K562 (cell line): ENCODE results near the gene C19orf12. TPM values are rescaled to one million over a fixed set of nuclear protein-coding genes. Genes with fewer than 3 reads are reported as not detected.

ENCODE experiments used
- ATAC-seq: fragments of 200-7000 bp; cut with Tn5 transposase; 3 replicates; pipeline ENCODE4 v1.9.1; 2020; ENCODE audit warnings: moderate library complexity
- BruUV-seq: library from RNA; stranded (reverse); fragments of 400-500 nt; replicated peaks from 2 replicates; lab custom pipeline; 2021; lab: Mats Ljungman, UMichigan
- CTCF ChIA-PET: fragments of 300-600 bp; formaldehyde crosslinking; extraction: SDS; loops from one replicate; lab custom pipeline; 2021; ENCODE audit warnings: low intra/inter-chr PET ratio; lab: Yijun Ruan, JAX
- POLR2A ChIA-PET: fragments of 300-600, 350-650 bp; sonication (Branson Sonifier 250); formaldehyde crosslinking; extraction: SDS; loops from one replicate; lab custom pipeline; 2021; ENCODE audit warnings: antibody characterized with exemption, inconsistent platforms; lab: Yijun Ruan, JAX
- DNase-seq, 4 experiments: peaks; one replicate each; pipeline versions ENCODE4 v3.0.0 to v3.0.0-alpha.2; 2011 to 2018; ENCODE audit warnings: low spot score in 3 of 4, mixed read lengths in 3 of 4; ENCODE audit errors: extremely low read depth in 1 of 4
- FAIRE-seq: peaks from 2 replicates; lab custom pipeline; 2011; peaks lifted over from hg19 to GRCh38; lab: Jason Lieb, UNC
- H2AFZ ChIP-seq: 2 replicates; pipeline ENCODE4 v1.6.0; 2011; ENCODE audit warnings: low read depth, low read length, control low read depth, inconsistent platforms
- H3K27ac ChIP-seq: fragments of 200-600 bp; 3 replicates; pipeline ENCODE4 v1.8.0; 2011; ENCODE audit warnings: low read depth, mild to moderate bottlenecking, control low read depth, inconsistent platforms, low read length, moderate library complexity, mixed read lengths; ENCODE audit errors: extremely low read depth
- H3K27me3 ChIP-seq, 2 experiments: fragments of 300-600 bp in 1 of 2; 2 replicates in 1 of 2; 3 replicates in 1 of 2; pipeline versions ENCODE4 v1.6.0 to v1.8.0; 2011; ENCODE audit warnings: inconsistent platforms in 2 of 2, low read length in 2 of 2, mild to moderate bottlenecking in 1 of 2, mixed read lengths in 1 of 2, moderate library complexity in 1 of 2; ENCODE audit not compliant: control insufficient read depth in 2 of 2, insufficient read depth in 2 of 2
- H3K36me3 ChIP-seq: fragments of 300-600 bp; 3 replicates; pipeline ENCODE4 v1.8.0; 2011; ENCODE audit warnings: mild to moderate bottlenecking, low read length, inconsistent platforms; ENCODE audit not compliant: control insufficient read depth, insufficient read depth
- H3K4me1 ChIP-seq, 2 experiments: fragments of 200-600 bp in 1 of 2; replicated peaks in 1 of 2; 2 replicates in 1 of 2; 3 replicates in 1 of 2; pipeline versions ENCODE4 v1.5.1 to v1.8.0; 2011; ENCODE audit warnings: inconsistent platforms in 2 of 2, low read length in 2 of 2, mild to moderate bottlenecking in 1 of 2, mixed read lengths in 1 of 2, moderate library complexity in 1 of 2; ENCODE audit not compliant: control insufficient read depth in 2 of 2, insufficient read depth in 2 of 2
- H3K4me2 ChIP-seq: 2 replicates; pipeline ENCODE4 v1.6.1; 2011; ENCODE audit warnings: low read length, control low read depth, inconsistent platforms, mixed read lengths; ENCODE audit not compliant: insufficient read depth
- H3K4me3 ChIP-seq: fragments of 200-600 bp; sonication (generic), shearing (Covaris generic); 2 replicates; pipeline ENCODE4 v1.5.1; 2016; ENCODE audit warnings: control low read depth, inconsistent platforms
- H3K79me2 ChIP-seq: fragments of 200-600 bp; 3 replicates; pipeline ENCODE4 v1.8.0; 2011; ENCODE audit warnings: low read length, inconsistent platforms; ENCODE audit not compliant: control insufficient read depth, insufficient read depth
- H3K9ac ChIP-seq, 2 experiments: 2 replicates each; pipeline versions ENCODE4 v1.6.0 to v1.6.1; 2011; ENCODE audit warnings: low read depth in 2 of 2, low read length in 2 of 2, control low read depth in 1 of 2, inconsistent platforms in 1 of 2, mild to moderate bottlenecking in 1 of 2, mixed read lengths in 1 of 2; ENCODE audit not compliant: insufficient read depth in 1 of 2
- H3K9me1 ChIP-seq: one replicate; pipeline ENCODE4 v1.6.0; 2011; ENCODE audit warnings: inconsistent platforms, mild to moderate bottlenecking, low read length, moderate library complexity; ENCODE audit not compliant: control insufficient read depth, insufficient read depth
- H3K9me3 ChIP-seq: replicated peaks from 2 replicates; pipeline ENCODE4 v1.5.1; 2011; ENCODE audit warnings: low read depth, low read length, inconsistent platforms; ENCODE audit not compliant: control insufficient read depth, insufficient read depth
- H4K20me1 ChIP-seq: replicated peaks from 2 replicates; pipeline ENCODE4 v1.6.1; 2011; ENCODE audit warnings: low read length, inconsistent platforms, mixed read lengths; ENCODE audit not compliant: control insufficient read depth, insufficient read depth
- ARHGAP35 ChIP-seq: fragments of 450-650 bp; IDR thresholded peaks from 2 replicates; pipeline ENCODE4 v1.6.1; 2018; ENCODE audit not compliant: partially characterized antibody
- BCOR ChIP-seq: fragments of 450-650 bp; IDR thresholded peaks from 2 replicates; pipeline ENCODE4 v1.6.1; 2016
- CCAR2 ChIP-seq: fragments of 200-400 bp; formaldehyde crosslinking; IDR thresholded peaks from 2 replicates; pipeline ENCODE4 v1.6.1; 2017; ENCODE audit warnings: mild to moderate bottlenecking, low read depth, low read length
- KLF1 ChIP-seq: fragments of 450-650 bp; IDR thresholded peaks from 2 replicates; pipeline ENCODE4 v1.6.1; 2016; ENCODE audit warnings: missing genetic modification characterization, missing compliant biosample characterization
- POLR3A ChIP-seq: IDR thresholded peaks from 2 replicates; pipeline ENCODE4 v1.6.1; 2011; ENCODE audit warnings: borderline replicate concordance, mild to moderate bottlenecking, moderate library complexity; ENCODE audit not compliant: insufficient read length, insufficient read depth; ENCODE audit errors: extremely low read depth
- PRDM10 ChIP-seq: fragments of 450-650 bp; IDR thresholded peaks from 2 replicates; pipeline ENCODE4 v1.6.1; 2018; ENCODE audit not compliant: partially characterized antibody
- SETDB1 ChIP-seq: IDR thresholded peaks from one replicate; pipeline ENCODE4 v1.6.1; 2012; ENCODE audit warnings: low read length, control low read depth, inconsistent platforms
- WGBS: fragments of 100-300 bp; shearing (Covaris generic); methylation state at CpG from one replicate; pipeline ENCODE4 v1.1.6; 2016; ENCODE audit warnings: low coverage, mixed read lengths; ENCODE audit not compliant: insufficient coverage; ENCODE audit errors: missing lambda C conversion rate; 5-methylcytosine and 5-hydroxymethylcytosine counted together
- in situ Hi-C: fragments of 300-500 bp; cut with MboI; formaldehyde crosslinking; loops from 4 replicates; pipeline ENCODE4 v1.15.0; 2018; ENCODE audit warnings: inconsistent platforms, mixed read lengths
- intact Hi-C: fragments of 100-400 bp; cut with micrococcal nuclease; formaldehyde crosslinking; loops from 2 replicates; pipeline ENCODE4 v1.14.2; 2022
- polyA plus RNA-seq, 8 experiments: library from polyadenylated mRNA; depleted of rRNA in 4 of 8; stranded (reverse) in 5 of 8; unstranded in 3 of 8; fragments of >200 nt; fragmentation: Nextera tagmentation in 2 of 8; fragmentation: Illumina TruSeq in 1 of 8; extraction: Ambion mirVana in 2 of 8; extraction: Trizol in 1 of 8; gene quantifications; 2 replicates each; pipeline versions ENCODE4 v1.2.1 to v1.2.3, GENCODE V29; 2011 to 2014; ENCODE audit warnings: inconsistent platforms in 1 of 8, missing spikeins in 1 of 8
- total RNA-seq, 7 experiments: library from RNA; depleted of rRNA in 6 of 7; stranded (reverse); fragments of >200 nt in 6 of 7; fragmentation: Illumina TruSeq in 2 of 7; extraction: Trizol in 2 of 7; gene quantifications; 2 replicates each; pipeline versions ENCODE4 v1.2.1 to v1.2.3, GENCODE V29; 2011 to 2021; ENCODE audit warnings: low replicate concordance in 1 of 7
- TF ChIP-seq, protein P1 (sequence below): sonication (generic); formaldehyde crosslinking; IDR thresholded peaks from 2 replicates; pipeline ENCODE4 v1.8.1; 2022; ENCODE audit warnings: missing genetic modification reagents

Gene C19orf12
- total and polyA plus RNA-seq, 9 of the 15 experiments (the other 6 are each of a cell fraction or from before 2014, with no cell fraction given), result 1.9 to 14.5 (median 10.2) TPM

GRCh38 chr19:29704562-29705558, 10.2 kb downstream of the C19orf12 start:
- Histone ChIP-seq H3K27me3 (no peaks in the 10 kb centered on the region), H4K20me1 (no peaks in the 10 kb centered on the region), H3K4me2 (no peak overlapping the region), H3K4me3 (no peak overlapping the region), H2AFZ (no peak overlapping the region), H3K9me3 (no peaks in the 10 kb centered on the region), H3K4me1 (peaks cover 0 to 17% of the 10 kb centered on the region in 2 experiments; a peak in 2 of 5 replicates), H3K79me2 (no peaks in the 10 kb centered on the region; the same call in 2 of the 3 replicates), H3K27ac (no peak overlapping the region), H3K9ac (no peak overlapping the region), H3K9me1 (no peaks in the 10 kb centered on the region), H3K36me3 (peaks cover 19% of the 10 kb centered on the region; the same call in 2 of the 3 replicates)
- in situ Hi-C loops, result no loop called here
- ChIA-PET POLR2A (interaction anchor here (0.6 to 1.1 kb wide), 3 partner anchors 10 to 766 kb away, joined by 3 to 4 read pairs (median 3); partner anchors contain the start of gene C19orf12), CTCF (no interaction called here)
- 76% methylated on average over 12 of the region's 14 CpGs for WGBS
- no peak for DNase-seq
- no peak for ATAC-seq
- intact Hi-C loops, result no loop called here
- no TSS peak for BruUV-seq
- FAIRE-seq, result no peak
- TF ChIP-seq KLF1 (no peak), CCAR2 (no peak), POLR3A (no peak), ARHGAP35 (no peak), SETDB1 (no peak), BCOR (no peak), PRDM10 (no peak)
- TF ChIP-seq, protein P1, sequence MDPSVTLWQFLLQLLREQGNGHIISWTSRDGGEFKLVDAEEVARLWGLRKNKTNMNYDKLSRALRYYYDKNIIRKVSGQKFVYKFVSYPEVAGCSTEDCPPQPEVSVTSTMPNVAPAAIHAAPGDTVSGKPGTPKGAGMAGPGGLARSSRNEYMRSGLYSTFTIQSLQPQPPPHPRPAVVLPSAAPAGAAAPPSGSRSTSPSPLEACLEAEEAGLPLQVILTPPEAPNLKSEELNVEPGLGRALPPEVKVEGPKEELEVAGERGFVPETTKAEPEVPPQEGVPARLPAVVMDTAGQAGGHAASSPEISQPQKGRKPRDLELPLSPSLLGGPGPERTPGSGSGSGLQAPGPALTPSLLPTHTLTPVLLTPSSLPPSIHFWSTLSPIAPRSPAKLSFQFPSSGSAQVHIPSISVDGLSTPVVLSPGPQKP (CRISPR knock-in tag), result no peak
